HepG2 (cell line): ENCODE data around the gene CTSO. TPM values are rescaled to one million over a fixed set of nuclear protein-coding genes. Genes with fewer than 3 reads are reported as not detected.

Experiments used
- ERF ChIP-seq: IDR thresholded peaks from 2 replicates; pipeline ENCODE4 v1.6.1; 2018; ENCODE audit warnings: missing biosample characterization, missing genetic modification reagents
- GPBP1L1 ChIP-seq: sonication (generic); formaldehyde crosslinking; IDR thresholded peaks from 2 replicates; pipeline ENCODE4 v1.5.0; 2020; ENCODE audit warnings: mild to moderate bottlenecking, missing genetic modification reagents
- HNRNPUL1 ChIP-seq: fragments of 200-400 bp; formaldehyde crosslinking; IDR thresholded peaks from 2 replicates; pipeline ENCODE4 v1.6.1; 2017; ENCODE audit warnings: low read depth, mild to moderate bottlenecking, low read length, moderate library complexity
- RBFOX2 ChIP-seq: fragments of 200-400 bp; formaldehyde crosslinking; IDR thresholded peaks from 2 replicates; pipeline ENCODE4 v1.6.1; 2017; ENCODE audit warnings: low read depth, mild to moderate bottlenecking, low read length
- SP4 ChIP-seq: sonication (generic); formaldehyde crosslinking; IDR thresholded peaks from 2 replicates; pipeline ENCODE4 v1.8.1; 2023; ENCODE audit warnings: mild to moderate bottlenecking, missing genetic modification reagents
- TRIM22 ChIP-seq: fragments of 450-650 bp; IDR thresholded peaks from 2 replicates; pipeline ENCODE4 v1.6.1; 2017
- ZNF207 ChIP-seq: fragments of 450-650 bp; IDR thresholded peaks from 2 replicates; pipeline ENCODE4 v1.6.1; 2016; ENCODE audit warnings: antibody characterized with exemption, borderline replicate concordance
- ZNF281 ChIP-seq: sonication (generic); formaldehyde crosslinking; IDR thresholded peaks from 2 replicates; pipeline ENCODE4 v1.4.0; 2020; ENCODE audit warnings: missing genetic modification reagents, borderline replicate concordance
- ZNF343 ChIP-seq: sonication (generic); formaldehyde crosslinking; IDR thresholded peaks from 2 replicates; pipeline ENCODE4 v1.4.0; 2020; ENCODE audit warnings: mild to moderate bottlenecking, missing genetic modification reagents
- ZNF580 ChIP-seq: IDR thresholded peaks from 2 replicates; pipeline ENCODE4 v1.6.1; 2016; ENCODE audit warnings: low read depth, borderline replicate concordance
- ZNF703 ChIP-seq: sonication (generic); formaldehyde crosslinking; IDR thresholded peaks from 2 replicates; pipeline ENCODE4 v1.5.1; 2020; ENCODE audit warnings: missing genetic modification reagents, mild to moderate bottlenecking, moderate library complexity, borderline replicate concordance
- polyA plus RNA-seq, 8 experiments: library from polyadenylated mRNA; depleted of rRNA in 3 of 8; stranded (reverse) in 7 of 8; unstranded in 1 of 8; fragments of >200 nt; fragmentation: Illumina TruSeq in 4 of 8; extraction: Trizol in 4 of 8; gene quantifications; 2 replicates each; pipeline versions ENCODE4 v1.2.1 to v1.2.3, GENCODE V29; 2011 to 2016; ENCODE audit warnings: low read depth in 4 of 8, missing spikeins in 1 of 8, mixed read lengths in 1 of 8; ENCODE audit not compliant: insufficient read depth in 1 of 8
- total RNA-seq, 5 experiments: library from RNA; depleted of rRNA; stranded (reverse); fragments of >200 nt; fragmentation: Illumina TruSeq; extraction: Trizol; gene quantifications; 2 replicates each; pipeline ENCODE4 v1.2.3, GENCODE V29; 2016; ENCODE audit warnings: low read depth in 1 of 5
- TF ChIP-seq, protein P1 (sequence below): sonication (generic); formaldehyde crosslinking; IDR thresholded peaks from 2 replicates; pipeline ENCODE4 v1.4.0; 2020; ENCODE audit warnings: low read depth, mild to moderate bottlenecking, missing genetic modification reagents

Gene CTSO
- total and polyA plus RNA-seq, 2 of the 13 experiments (the other 11 are each of a cell fraction or from before 2014, with no cell fraction given), result 0.07 to 0.17 TPM

DNA sequence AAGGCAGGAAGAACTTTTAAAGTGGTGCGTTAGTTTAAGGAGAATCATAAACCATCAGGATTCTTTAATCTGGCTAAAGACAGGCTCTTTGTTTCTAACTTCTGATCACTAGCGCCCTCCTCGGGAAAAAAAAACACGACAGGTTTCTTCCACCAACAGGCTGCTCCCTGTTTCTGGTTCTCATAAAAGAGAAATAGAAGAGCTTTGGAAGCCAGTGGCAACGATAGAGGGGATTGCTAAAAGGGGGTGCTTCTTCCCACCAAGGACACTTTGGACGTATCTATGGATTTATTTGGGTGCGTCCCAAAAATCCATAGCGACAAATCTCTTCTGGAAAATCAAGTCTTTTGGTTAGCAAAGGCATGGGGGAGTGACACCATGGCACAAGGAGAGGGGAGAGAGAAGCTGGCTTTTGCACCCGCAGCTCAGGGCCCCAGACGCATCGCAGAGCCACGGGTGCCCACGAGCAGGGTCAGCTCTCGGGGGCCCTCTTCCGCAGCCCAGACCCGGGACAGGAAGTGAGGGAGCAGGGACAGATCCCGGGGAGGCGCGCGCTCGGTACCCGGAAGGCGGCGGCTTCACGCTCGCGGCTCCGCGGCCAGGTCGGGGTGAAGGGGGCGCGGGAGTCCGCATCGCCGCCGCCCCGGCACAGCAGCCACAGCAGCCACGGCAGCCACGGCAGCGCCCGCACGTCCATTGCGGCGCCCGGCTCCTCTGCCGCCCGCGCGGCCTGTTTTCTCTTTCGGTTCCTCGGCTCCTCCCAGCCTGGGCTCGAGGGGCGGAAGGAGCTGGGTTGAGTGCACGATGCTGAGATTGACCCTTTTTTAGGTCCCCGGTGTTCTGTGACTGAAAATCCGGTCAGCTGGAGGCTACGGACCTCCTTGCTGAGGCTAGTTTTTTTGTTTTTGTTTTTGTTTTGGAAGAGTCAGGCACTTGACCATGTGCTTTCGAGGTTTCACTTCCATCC is at the start of gene CTSO (continued):
- peak; percentile 88 for TF ChIP-seq RBFOX2
- no peak for TF ChIP-seq HNRNPUL1
- TF ChIP-seq, protein P1, sequence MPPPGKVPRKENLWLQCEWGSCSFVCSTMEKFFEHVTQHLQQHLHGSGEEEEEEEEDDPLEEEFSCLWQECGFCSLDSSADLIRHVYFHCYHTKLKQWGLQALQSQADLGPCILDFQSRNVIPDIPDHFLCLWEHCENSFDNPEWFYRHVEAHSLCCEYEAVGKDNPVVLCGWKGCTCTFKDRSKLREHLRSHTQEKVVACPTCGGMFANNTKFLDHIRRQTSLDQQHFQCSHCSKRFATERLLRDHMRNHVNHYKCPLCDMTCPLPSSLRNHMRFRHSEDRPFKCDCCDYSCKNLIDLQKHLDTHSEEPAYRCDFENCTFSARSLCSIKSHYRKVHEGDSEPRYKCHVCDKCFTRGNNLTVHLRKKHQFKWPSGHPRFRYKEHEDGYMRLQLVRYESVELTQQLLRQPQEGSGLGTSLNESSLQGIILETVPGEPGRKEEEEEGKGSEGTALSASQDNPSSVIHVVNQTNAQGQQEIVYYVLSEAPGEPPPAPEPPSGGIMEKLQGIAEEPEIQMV, result no peak
- TF ChIP-seq ZNF207, result no peak
- TF ChIP-seq ERF, result 0 out of 2 replicates have a peak, but pooled peaks have one; percentile 22
- no peak for TF ChIP-seq ZNF343 (CRISPR knock-in tag)
- TF ChIP-seq ZNF281, result no peak
- no peak for TF ChIP-seq ZNF703
- TF ChIP-seq GPBP1L1 (CRISPR knock-in tag), result no peak
- no peak for TF ChIP-seq SP4 (CRISPR knock-in tag)
- TF ChIP-seq TRIM22, result no peak
- TF ChIP-seq ZNF580, result no peak
